ENCODE data around the gene LOXHD1. TPM values are rescaled to one million over a fixed set of nuclear protein-coding genes. Genes with fewer than 3 reads are reported as not detected.
A peak's percentile ranks its signal among the peaks of the same experiment; 100 is the strongest.

Gene LOXHD1
- total RNA-seq (ENCODE audit: insufficient read depth, low replicate concordance): not detected

- DNase-seq (ENCODE audit: low spot score): no peak
These were observed at the start of gene LOXHD1 for GRCh38 chr18:46657115-46657955. LOXHD1 (minus strand) TSS chr18:46657220; CDS start chr18:46657033, 187 bp downstream.

DNA sequence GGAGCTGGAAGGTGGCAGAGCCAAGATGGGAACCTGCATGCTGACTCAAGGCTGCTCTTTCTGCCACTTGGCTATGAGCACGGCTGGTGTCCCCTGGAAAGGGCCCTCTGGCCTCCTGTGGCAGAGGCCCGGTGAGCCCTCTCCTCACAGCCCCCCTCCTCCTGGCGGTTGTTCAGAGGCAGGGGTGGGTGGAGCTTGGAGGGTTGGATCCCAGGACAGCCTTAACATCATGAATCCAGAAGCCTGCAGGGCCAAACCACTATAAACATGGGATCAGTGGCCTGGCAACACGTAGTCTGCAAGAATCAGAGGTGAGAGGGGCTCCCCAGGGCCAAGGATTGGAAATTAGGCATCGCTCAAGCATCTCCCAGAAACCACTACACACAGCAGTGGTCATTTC is 48.5 kb upstream of the LOXHD1 start:
- DNase-seq (ENCODE audit: low spot score): no peak

- DNase-seq (ENCODE audit: low spot score): no peak
These were observed 47.8 kb upstream of the LOXHD1 start for GRCh38 chr18:46704816-46705215.

- no peak for DNase-seq (ENCODE audit: low spot score)
These were observed 47.2 kb upstream of the LOXHD1 start for GRCh38 chr18:46704189-46704588.

- DNase-seq (ENCODE audit: low spot score): no peak
These were observed 45.5 kb upstream of the LOXHD1 start for GRCh38 chr18:46702471-46702870.

DNA sequence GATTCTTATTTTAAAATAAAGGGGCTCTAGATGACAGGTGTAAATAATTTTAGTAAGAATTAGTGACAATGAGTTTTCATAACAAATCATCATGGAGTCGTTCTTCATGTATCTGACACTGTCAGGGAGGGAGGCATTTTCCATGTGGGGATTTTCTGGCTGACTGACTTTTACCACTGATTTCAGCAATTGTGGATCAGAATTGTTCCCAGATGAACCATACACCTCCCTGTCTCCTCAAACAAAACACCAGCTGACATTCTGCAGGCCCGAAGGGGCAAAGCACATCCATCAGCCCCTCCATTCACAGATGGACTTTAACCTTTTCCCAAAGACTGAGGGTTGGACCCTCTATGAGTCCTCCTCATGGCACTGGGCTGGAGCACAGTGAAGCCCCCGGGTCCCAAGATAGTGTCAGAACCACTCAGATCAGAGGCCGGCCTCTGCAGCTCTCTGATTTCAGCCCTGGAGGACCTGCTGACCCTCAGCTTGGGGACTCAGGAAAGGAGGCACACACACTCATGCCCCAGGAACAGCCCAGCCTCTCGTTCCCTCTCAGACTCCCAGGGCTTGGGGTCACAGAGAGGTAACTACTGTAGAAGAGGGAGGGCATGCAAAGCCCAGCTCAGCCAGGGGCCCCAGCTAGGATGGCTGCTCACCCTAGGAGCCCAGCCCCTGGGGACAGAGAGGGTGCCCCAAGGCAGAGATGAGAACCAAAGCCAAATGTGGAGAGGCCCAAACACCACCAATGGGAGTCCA is 43.2 kb upstream of the LOXHD1 start:
- no peak for DNase-seq (ENCODE audit: low spot score)

DNA sequence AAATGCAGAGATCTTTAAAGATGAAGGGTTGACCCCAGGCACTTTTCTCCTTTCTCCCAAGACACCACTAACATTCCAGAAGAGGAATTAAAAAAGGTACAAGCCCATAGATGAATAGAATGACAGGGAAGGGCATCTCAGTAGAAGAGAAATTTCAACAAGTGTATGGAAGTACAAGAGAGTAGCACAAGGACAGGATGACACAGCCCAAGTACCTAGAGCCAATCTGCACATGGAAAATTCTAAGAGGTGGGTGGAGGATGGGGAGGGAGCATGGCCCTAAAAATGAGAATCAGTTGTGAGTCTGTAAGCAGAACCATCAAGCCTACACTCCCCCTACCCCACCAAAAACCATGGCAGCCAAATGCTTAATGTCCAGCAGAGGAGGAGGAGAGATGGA is 39.7 kb upstream of the LOXHD1 start:
- DNase-seq (ENCODE audit: low spot score): no peak

DNA sequence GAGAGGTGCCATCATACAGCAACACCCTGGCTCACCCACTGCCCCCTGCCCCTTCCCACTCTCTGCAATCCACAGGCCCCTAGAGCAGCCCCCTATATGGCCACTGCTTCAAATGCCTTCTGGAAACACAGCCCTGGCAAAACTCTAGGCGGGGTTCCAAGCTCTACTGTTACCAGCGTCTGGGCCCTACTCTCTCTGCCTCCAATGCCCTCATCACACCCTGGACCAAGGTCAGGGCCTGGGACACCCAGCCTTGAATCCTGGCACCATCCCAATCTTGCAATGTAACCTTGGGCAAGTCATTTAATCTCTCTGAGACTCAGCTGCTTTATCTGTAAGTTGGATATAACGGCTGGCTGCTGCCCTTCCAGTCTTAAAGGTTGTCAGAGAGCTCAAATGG is 39.2 kb upstream of the LOXHD1 start:
- DNase-seq (ENCODE audit: low spot score): no peak

DNA sequence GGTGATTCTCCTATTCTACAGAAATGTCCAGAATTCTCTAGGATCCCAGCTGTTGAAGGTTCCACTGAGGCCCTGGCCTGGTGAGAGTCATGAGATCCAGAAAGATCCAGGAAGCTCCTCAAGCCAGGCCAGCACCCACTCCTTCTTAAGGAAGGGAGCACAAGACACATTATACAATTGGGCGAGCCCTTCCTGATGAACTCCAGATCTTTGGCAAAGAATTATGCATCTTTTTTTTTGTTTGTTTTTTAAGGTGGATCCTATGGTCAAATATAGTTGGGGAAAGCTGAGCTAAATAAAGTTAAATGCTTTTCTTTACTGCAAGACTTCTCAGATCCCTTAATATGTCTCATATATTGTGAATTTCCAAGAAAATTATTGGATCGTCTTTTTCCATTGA is 37.0 kb upstream of the LOXHD1 start:
- peak; percentile 22 for DNase-seq (ENCODE audit: low spot score)

GRCh38 chr18:46688853-46689525 is 32.0 kb upstream of the LOXHD1 start:
- no peak for DNase-seq (ENCODE audit: low spot score)

- no peak for DNase-seq (ENCODE audit: low spot score)
These were observed 29.2 kb upstream of the LOXHD1 start for GRCh38 chr18:46686186-46686585.

DNA sequence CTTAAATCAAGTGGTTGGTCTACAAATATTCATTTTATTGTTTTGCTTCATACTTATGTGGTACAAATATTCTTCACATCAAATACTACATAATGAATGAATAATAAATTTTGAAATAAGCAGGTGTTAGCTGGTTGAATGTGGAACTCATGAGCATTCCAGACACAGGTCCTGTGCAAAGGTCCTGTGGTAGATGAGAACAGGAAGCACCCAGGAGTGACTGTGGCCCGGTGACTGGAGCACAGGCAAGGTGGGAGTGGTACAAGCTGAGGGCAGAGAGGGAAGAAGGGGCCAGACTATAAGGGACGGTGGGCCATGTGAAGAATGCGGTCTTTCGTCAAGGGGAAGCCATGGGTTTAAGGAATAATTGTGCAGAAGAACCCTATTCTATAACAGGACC is 26.2 kb upstream of the LOXHD1 start:
- DNase-seq (ENCODE audit: low spot score): no peak

- DNase-seq (ENCODE audit: low spot score): no peak
These were observed 24.0 kb upstream of the LOXHD1 start for GRCh38 chr18:46680784-46681695.

- no peak for DNase-seq (ENCODE audit: low spot score)
These were observed 23.0 kb upstream of the LOXHD1 start for GRCh38 chr18:46679846-46680598.

DNA sequence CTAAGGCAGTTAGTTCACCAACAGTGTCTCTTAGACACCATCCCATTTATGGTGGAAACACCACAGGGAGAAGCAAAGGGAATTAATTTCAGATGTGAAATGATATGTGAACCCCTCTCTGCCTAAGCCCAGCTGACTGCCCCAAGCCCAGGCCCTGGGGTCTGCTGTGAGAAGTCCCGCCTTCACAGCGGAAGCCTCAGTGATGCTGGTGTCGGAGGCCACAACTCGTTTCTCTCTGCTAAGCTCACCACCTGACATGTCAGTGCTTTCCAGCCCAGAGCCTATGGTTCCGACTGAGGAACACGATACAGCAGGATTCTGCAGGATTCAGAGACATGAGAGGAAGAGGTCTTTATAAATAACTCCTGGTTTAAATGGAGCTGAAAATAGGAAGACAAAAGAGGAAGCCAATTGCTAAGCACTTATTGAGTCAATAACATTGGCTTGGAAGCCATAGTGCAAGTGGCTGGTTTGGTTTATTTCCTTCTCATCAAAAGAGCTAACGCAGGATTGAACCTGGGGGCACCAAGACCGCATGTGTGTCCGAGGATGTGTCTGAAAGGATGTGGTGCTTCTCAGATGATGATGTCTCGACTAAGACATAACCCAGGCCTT is 21.9 kb upstream of the LOXHD1 start:
- DNase-seq (ENCODE audit: low spot score): no peak

DNA sequence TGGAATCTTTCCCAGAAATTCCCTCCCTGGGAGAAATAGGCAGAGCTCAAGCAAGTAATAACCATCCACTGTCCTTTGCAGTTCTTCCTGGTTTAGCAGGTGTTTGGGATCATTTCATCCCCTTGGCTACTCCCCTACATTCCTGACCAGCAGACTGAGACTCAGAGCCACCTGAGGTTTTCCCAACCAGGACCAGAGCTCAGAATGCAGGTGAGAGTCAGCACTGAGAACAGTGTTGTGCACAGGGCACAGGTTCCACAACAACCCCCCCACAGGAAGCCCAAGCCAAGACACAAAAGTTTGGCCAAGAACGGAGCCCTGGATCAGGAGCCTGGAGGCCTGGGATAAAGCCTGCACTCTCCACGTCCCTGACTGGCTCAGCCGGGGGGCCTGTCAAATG is 21.0 kb upstream of the LOXHD1 start:
- DNase-seq (ENCODE audit: low spot score): no peak

DNA sequence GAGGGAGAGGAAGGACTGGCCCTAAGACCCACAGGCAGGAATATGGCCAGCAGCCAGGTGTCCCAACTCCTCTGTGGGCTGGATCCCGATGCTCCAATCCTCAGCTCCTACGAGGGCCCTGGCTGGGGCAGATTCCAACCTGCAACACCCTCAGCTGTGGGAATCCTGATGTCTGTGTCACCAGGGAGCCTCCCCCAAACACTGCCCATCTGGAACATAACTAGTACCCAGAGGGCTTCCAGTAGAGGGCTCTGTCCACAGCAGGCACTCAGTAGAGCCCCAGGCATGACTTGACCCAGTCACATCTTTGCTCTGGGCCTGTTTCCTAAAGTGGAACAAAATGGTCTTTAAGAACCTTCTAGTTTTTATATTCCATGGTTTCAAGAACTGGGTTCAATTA is 20.6 kb upstream of the LOXHD1 start:
- DNase-seq (ENCODE audit: low spot score): no peak

GRCh38 chr18:46676182-46676835 is 19.3 kb upstream of the LOXHD1 start:
- no peak for DNase-seq (ENCODE audit: low spot score)

GRCh38 chr18:46675112-46675511 is 18.1 kb upstream of the LOXHD1 start:
- no peak for DNase-seq (ENCODE audit: low spot score)
